ENCODE measurements around the gene FRMD5. TPM values are rescaled to one million over a fixed set of nuclear protein-coding genes. Genes with fewer than 3 reads are reported as not detected.
A peak's percentile ranks its signal among the peaks of the same experiment; 100 is the strongest.
"Not testable (repeated sequence)": the region's sequence is repeated elsewhere in the genome, so short reads cannot be mapped to it uniquely, and the experiment has no call there.

The FRMD5 gene
- total RNA-seq, 1 donor from 2014 or later = 0.12 TPM

- ATAC-seq (no peak), DNase-seq (no peak)
- no peaks in the 10 kb centered on the region for H3K36me3 ChIP-seq
- peaks cover 3% of the 10 kb centered on the region for H3K27me3 ChIP-seq (ENCODE audit: low read depth)
- H3K4me1 ChIP-seq = no peaks in the 10 kb centered on the region
- H3K9me3 ChIP-seq = no peaks in the 10 kb centered on the region
- H3K27ac ChIP-seq = no peak overlapping the region
- intact Hi-C loops (cut with DNase I) = no loop called here
- TF ChIP-seq CTCF (IDR thresholded peaks at IDR 0.05) = no peak
- no peak overlapping the region for H3K4me3 ChIP-seq
Observed at GRCh38 chr15:44034334-44034733, 160.7 kb downstream of the FRMD5 start.

- no peaks in the 10 kb centered on the region for H3K36me3 ChIP-seq
- H3K9me3 ChIP-seq = no peaks in the 10 kb centered on the region
- no peaks in the 10 kb centered on the region for H3K4me1 ChIP-seq
- DNase-seq = no peak
- H3K27me3 ChIP-seq (ENCODE audit: low read depth) = no peaks in the 10 kb centered on the region
- intact Hi-C loops (cut with DNase I) = no loop called here
- H3K4me3 ChIP-seq = no peak overlapping the region
- TF ChIP-seq CTCF (IDR thresholded peaks at IDR 0.05) = no peak
- H3K27ac ChIP-seq = no peak overlapping the region
- ATAC-seq = no peak
Observed at GRCh38 chr15:44033894-44034293, 161.2 kb downstream of the FRMD5 start.

DNA sequence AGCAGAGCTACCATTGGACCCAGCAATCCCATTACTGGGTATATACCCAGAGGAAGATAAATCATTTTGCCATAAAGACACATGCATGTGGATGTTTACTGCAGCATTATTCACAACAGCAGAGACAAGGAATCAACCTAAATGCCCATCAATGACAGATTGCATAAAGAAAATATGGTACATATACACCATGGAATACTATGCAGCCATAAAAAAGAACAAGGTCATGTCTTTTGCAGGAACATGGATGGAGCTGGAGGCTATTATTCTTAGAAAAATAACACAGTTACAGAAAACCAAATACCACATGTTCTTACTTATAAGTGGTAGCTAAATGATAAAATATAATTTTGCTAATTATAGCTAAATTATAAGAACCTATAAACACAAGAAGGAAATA lies 162.3 kb downstream of the FRMD5 start:
- H3K27me3 ChIP-seq (ENCODE audit: low read depth); H3K27ac ChIP-seq; H3K9me3 ChIP-seq; ATAC-seq; H3K4me1 ChIP-seq; DNase-seq; intact Hi-C loops (cut with DNase I); H3K36me3 ChIP-seq; H3K4me3 ChIP-seq: not testable (repeated sequence)

DNA sequence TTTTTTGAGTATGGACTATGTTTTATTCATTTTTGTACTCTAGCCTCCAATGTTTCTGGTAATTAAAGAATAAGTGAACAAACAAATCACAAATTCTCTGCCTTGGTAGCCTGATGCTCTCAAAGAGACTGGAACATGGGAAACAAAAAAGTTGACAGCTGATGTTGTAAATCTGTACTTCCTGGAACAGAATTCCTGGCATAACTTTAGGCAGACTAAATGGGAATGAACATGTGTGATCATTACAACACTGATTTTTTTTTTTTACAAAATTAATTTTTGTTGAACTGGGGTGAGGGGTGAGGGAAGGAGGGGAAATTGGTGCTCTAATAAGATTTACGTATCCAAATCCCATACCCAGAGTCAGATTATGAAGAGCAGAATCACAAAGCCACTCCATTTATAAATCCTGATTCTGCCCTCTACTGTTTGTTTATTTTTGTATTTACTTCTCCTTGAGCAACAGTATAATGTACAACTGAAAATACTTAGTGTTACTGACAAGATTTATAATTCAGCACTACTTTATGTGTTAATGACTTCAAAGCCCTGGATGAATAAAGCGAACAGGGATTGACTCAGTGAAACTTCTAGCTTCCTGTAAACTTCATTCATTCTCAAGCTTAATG lies 165.0 kb downstream of the FRMD5 start:
- no peaks in the 10 kb centered on the region for H3K27me3 ChIP-seq (ENCODE audit: low read depth)
- no peak for TF ChIP-seq CTCF (IDR thresholded peaks at IDR 0.05)
- peak in 1 of 2 donors; percentile 36 for ATAC-seq
- intact Hi-C loops (cut with DNase I) = no loop called here
- no peaks in the 10 kb centered on the region for H3K36me3 ChIP-seq
- no peaks in the 10 kb centered on the region for H3K9me3 ChIP-seq
- DNase-seq = no peak
- H3K4me3 ChIP-seq = no peak overlapping the region
- H3K4me1 ChIP-seq = no peaks in the 10 kb centered on the region
- no peak overlapping the region for H3K27ac ChIP-seq

- Histone ChIP-seq H3K4me1 (no peaks in the 10 kb centered on the region), H3K27ac (no peak overlapping the region), H3K9me3 (no peaks in the 10 kb centered on the region), H3K27me3 (ENCODE audit: low read depth) (no peaks in the 10 kb centered on the region), H3K36me3 (no peaks in the 10 kb centered on the region), H3K4me3 (no peak overlapping the region)
- TF ChIP-seq CTCF (IDR thresholded peaks at IDR 0.05) = no peak
- intact Hi-C loops (cut with DNase I) = no loop called here
- no peak for DNase-seq
- no peak for ATAC-seq
Observed at GRCh38 chr15:44029003-44029402, 166.1 kb downstream of the FRMD5 start.

DNA sequence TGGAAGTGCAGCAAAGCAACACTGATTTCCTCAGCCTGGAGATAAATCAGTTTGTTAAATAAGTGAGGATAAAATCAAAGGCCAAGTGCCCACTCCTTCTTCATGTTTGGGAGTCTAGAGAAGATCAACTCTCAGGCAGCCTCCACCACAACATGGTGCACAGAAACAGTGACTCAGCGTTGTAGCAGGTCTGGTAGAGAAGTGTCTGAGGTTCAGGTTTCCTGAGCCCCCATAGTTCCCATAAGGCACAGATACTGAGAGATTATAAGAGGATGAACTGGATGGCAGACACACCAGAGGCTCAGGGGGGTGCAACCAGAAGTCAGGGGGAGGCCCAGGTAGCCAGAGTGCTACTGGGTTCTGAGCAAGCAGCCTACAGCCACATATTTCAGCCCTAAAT lies 166.7 kb downstream of the FRMD5 start:
- DNase-seq = no peak
- intact Hi-C loops (cut with DNase I) = no loop called here
- TF ChIP-seq CTCF (IDR thresholded peaks at IDR 0.05) = no peak
- Histone ChIP-seq H3K27ac (no peak overlapping the region), H3K4me3 (no peak overlapping the region), H3K9me3 (no peaks in the 10 kb centered on the region), H3K27me3 (ENCODE audit: low read depth) (no peaks in the 10 kb centered on the region), H3K36me3 (no peaks in the 10 kb centered on the region), H3K4me1 (no peaks in the 10 kb centered on the region)
- ATAC-seq = no peak

All from lower lobe of right lung (tissue), 2 donors.